Stimulated activated CD8-positive, alpha-beta memory T cell treated with anti-CD3 and anti-CD28 coated beads, Interleukin-12 subunit alpha, Interleukin-12 subunit beta, amount 100 ng/mL, for 1 hour (primary cell): ENCODE data around the gene TMUB2.
A peak's percentile ranks its signal among the peaks of the same experiment; 100 is the strongest.
"Not testable (repeated sequence)": the region's sequence is repeated elsewhere in the genome, so short reads cannot be mapped to it uniquely, and the experiment has no call there.

Experiments
- DNase-seq: peaks from one replicate; pipeline ENCODE4 v3.0.0-alpha.2; 2020; ENCODE audit warnings: low read depth

Gene TMUB2

GRCh38 chr17:44219616-44220212, 32.9 kb downstream of the TMUB2 start, which contains the start of gene UBTF:
UBTF (minus strand) TSS chr17:44219675; CDS start chr17:44218229, 1,446 bp downstream.
- DNase-seq = peak; percentile 52

- DNase-seq = no peak
Measured at GRCh38 chr17:44220213-44221083, 33.7 kb downstream of the TMUB2 start.

GRCh38 chr17:44221084-44221861, 34.5 kb downstream of the TMUB2 start:
- no peak for DNase-seq

GRCh38 chr17:44221862-44222111, 35.0 kb downstream of the TMUB2 start:
- DNase-seq = no peak

- no peak for DNase-seq
Measured at GRCh38 chr17:44222112-44222869, 35.5 kb downstream of the TMUB2 start.

- no peak for DNase-seq
Measured at GRCh38 chr17:44223541-44224071, 36.8 kb downstream of the TMUB2 start.

GRCh38 chr17:44229090-44229489, 42.3 kb downstream of the TMUB2 start:
- no peak for DNase-seq

GRCh38 chr17:44230140-44230539, 43.4 kb downstream of the TMUB2 start:
- no peak for DNase-seq

- no peak for DNase-seq
Measured at GRCh38 chr17:44232061-44232460, 45.3 kb downstream of the TMUB2 start.

- DNase-seq = no peak
Measured at GRCh38 chr17:44233582-44233981, 46.8 kb downstream of the TMUB2 start.

GRCh38 chr17:44235583-44235936, 48.8 kb downstream of the TMUB2 start:
- no peak for DNase-seq

GRCh38 chr17:44236444-44236991, 49.7 kb downstream of the TMUB2 start:
- no peak for DNase-seq

GRCh38 chr17:44237886-44238285, 51.1 kb downstream of the TMUB2 start:
- DNase-seq = not testable (repeated sequence)

- DNase-seq = no peak
Measured at GRCh38 chr17:44241106-44241624, 54.4 kb downstream of the TMUB2 start.
